ENCODE data around the gene BBS9. TPM values are rescaled to one million over a fixed set of nuclear protein-coding genes. Genes with fewer than 3 reads are reported as not detected.

The BBS9 gene
- total RNA-seq, 1 experiment from 2014 or later = 26.4 TPM

DNA sequence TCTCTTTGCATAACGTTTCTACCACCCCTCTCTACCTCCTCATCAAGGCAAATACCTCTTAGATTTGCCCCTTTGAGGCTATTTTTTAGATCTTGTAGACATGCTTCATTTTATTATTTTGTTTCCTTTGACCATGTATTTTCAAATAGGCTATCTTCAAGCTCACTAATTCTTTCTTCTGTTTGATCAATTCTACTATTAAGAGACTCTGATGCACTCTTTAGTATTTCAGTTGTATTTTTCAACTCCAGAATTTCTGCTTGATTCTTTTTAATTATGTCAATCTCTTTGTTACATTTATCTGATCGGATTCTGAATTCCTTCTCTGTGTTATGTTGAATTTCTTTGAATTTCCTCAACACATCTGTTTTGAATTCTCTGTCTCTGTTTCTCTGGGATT, 82.8 kb downstream of the BBS9 start:
- H3K79me1 ChIP-seq (ENCODE audit: insufficient read depth, low read depth, low read length, poor library complexity, severe bottlenecking) = no peaks in the 10 kb centered on the region
- H4K5ac ChIP-seq (ENCODE audit: insufficient read length, low read depth, low read length) = no peak overlapping the region
- H4K20me1 ChIP-seq (ENCODE audit: control insufficient read depth, insufficient read depth, insufficient read length) = no peaks in the 10 kb centered on the region
- H3K4ac ChIP-seq (ENCODE audit: low read depth, low read length) = no peak overlapping the region
- peaks cover 12 to 17% of the 10 kb centered on the region in 2 experiments for H3K4me1 Mint-ChIP-seq
- H3K27ac Mint-ChIP-seq = peak overlapping the region in 1 of 3 experiments; percentile 10; a peak in 1 of 7 replicates
- peaks cover 19 to 24% of the 10 kb centered on the region in 2 experiments for H3K9me3 Mint-ChIP-seq
- no peak overlapping the region for H4K8ac ChIP-seq (replicated peaks; ENCODE audit: insufficient read length, low read depth, low read length)
- no peaks in the 10 kb centered on the region for H3K79me2 ChIP-seq (ENCODE audit: insufficient read depth, low read length)
- no peak overlapping the region for H3K23ac ChIP-seq (ENCODE audit: insufficient read length, low read depth, low read length)
- H3K9ac ChIP-seq (ENCODE audit: extremely low read depth, insufficient read length, low read length) = no peak overlapping the region
- no peak overlapping the region for H2AK5ac ChIP-seq (ENCODE audit: insufficient read length, low read length)
- H2BK12ac ChIP-seq (ENCODE audit: insufficient read length, low read depth, low read length) = no peak overlapping the region
- H3T11ph ChIP-seq (ENCODE audit: low read length) = no peak overlapping the region
- no peaks in the 10 kb centered on the region for H3K9me3 ChIP-seq (ENCODE audit: control insufficient read depth, low read depth, low read length)
- H2AFZ ChIP-seq (ENCODE audit: low read length) = no peak overlapping the region
- no peak overlapping the region for H3K14ac ChIP-seq (ENCODE audit: insufficient read depth, low read length)
- H2BK15ac ChIP-seq (ENCODE audit: low read depth, low read length) = no peak overlapping the region
- no peaks in the 10 kb centered on the region for H3K27me3 Mint-ChIP-seq (ENCODE audit: low read depth)
- no peak overlapping the region for H3K56ac ChIP-seq (ENCODE audit: insufficient read length, low read depth, low read length)
- no peak overlapping the region for H3K4me3 Mint-ChIP-seq
- H2BK120ac ChIP-seq (ENCODE audit: low read depth, low read length, poor library complexity, severe bottlenecking) = no peak overlapping the region
- no peaks in the 10 kb centered on the region for H3K27me3 ChIP-seq (ENCODE audit: insufficient read depth, low read length)
- TF ChIP-seq, protein P1, sequence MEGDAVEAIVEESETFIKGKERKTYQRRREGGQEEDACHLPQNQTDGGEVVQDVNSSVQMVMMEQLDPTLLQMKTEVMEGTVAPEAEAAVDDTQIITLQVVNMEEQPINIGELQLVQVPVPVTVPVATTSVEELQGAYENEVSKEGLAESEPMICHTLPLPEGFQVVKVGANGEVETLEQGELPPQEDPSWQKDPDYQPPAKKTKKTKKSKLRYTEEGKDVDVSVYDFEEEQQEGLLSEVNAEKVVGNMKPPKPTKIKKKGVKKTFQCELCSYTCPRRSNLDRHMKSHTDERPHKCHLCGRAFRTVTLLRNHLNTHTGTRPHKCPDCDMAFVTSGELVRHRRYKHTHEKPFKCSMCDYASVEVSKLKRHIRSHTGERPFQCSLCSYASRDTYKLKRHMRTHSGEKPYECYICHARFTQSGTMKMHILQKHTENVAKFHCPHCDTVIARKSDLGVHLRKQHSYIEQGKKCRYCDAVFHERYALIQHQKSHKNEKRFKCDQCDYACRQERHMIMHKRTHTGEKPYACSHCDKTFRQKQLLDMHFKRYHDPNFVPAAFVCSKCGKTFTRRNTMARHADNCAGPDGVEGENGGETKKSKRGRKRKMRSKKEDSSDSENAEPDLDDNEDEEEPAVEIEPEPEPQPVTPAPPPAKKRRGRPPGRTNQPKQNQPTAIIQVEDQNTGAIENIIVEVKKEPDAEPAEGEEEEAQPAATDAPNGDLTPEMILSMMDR (conservative IDR thresholded peaks at IDR 0.05) = no peak
- DNase-seq = no peak
- H3K23me2 ChIP-seq (ENCODE audit: insufficient read length, low read depth, low read length, poor library complexity, severe bottlenecking) = no peaks in the 10 kb centered on the region
- no peak overlapping the region for H2BK20ac ChIP-seq (ENCODE audit: low read depth, low read length, poor library complexity, severe bottlenecking)
- no peak overlapping the region for H3K27ac ChIP-seq (ENCODE audit: insufficient read length, low read depth, low read length)
- H3K4me1 ChIP-seq (ENCODE audit: insufficient read depth, low read length) = no peaks in the 10 kb centered on the region
- H3K36me3 Mint-ChIP-seq (ENCODE audit: insufficient read depth in 1 of 3, low read depth in 3 of 3) = peaks cover 1 to 27% (median 9%) of the 10 kb centered on the region in 3 experiments; a peak in 6 of 7 replicates
- H2BK5ac ChIP-seq (ENCODE audit: insufficient read length, low read length) = no peak overlapping the region
- H3K18ac ChIP-seq (ENCODE audit: insufficient read length, low read depth, low read length) = no peak overlapping the region
- H4K91ac ChIP-seq (ENCODE audit: insufficient read length, low read depth, low read length) = no peak overlapping the region
- WGBS (ENCODE audit: extremely low coverage, insufficient read length, low lambda C conversion rate) = no CpG with 5 or more reads among the region's 2 CpGs
- H3K4me2 ChIP-seq (ENCODE audit: insufficient read depth, insufficient read length, low read length) = no peak overlapping the region
